H1 (cell line): ENCODE data around the gene PRR23E. TPM values are rescaled to one million over a fixed set of nuclear protein-coding genes. Genes with fewer than 3 reads are reported as not detected.

Experiments used
- CTCF ChIA-PET: fragments of 300-600 bp; sonication (Branson Sonifier 250); formaldehyde crosslinking; loops from one replicate; lab custom pipeline; 2021; ENCODE audit not compliant: partially characterized antibody; lab: Charles Lee
- POLR2A ChIA-PET: fragments of 300-600 bp; sonication (Branson Sonifier 250); formaldehyde crosslinking; loops from one replicate; lab custom pipeline; 2021; ENCODE audit warnings: inconsistent platforms; ENCODE audit not compliant: partially characterized antibody; lab: Charles Lee
- DNase-seq, 2 experiments: peaks; one replicate each; pipeline versions ENCODE4 v3.0.0 to v3.0.0-alpha.2; 2010 to 2022; ENCODE audit warnings: low spot score in 2 of 2, low read depth in 1 of 2, mixed read lengths in 1 of 2
- FAIRE-seq: peaks from 2 replicates; lab custom pipeline; 2011; peaks lifted over from hg19 to GRCh38; lab: Jason Lieb, UNC
- H2AFZ ChIP-seq: 2 replicates; pipeline ENCODE4 v1.8.1; 2012; ENCODE audit warnings: low read length, inconsistent platforms
- H2AK5ac ChIP-seq: 2 replicates; pipeline ENCODE4 v1.6.1; 2013; ENCODE audit warnings: low read depth, low read length
- H2BK120ac ChIP-seq: replicated peaks from 2 replicates; pipeline ENCODE3; 2013; ENCODE audit warnings: low read depth, low read length, inconsistent platforms
- H2BK12ac ChIP-seq: 2 replicates; pipeline ENCODE4 v1.6.1; 2013; ENCODE audit warnings: low read depth, low read length
- H2BK15ac ChIP-seq: 2 replicates; pipeline ENCODE4 v1.6.1; 2013; ENCODE audit warnings: low read length
- H2BK20ac ChIP-seq: 2 replicates; pipeline ENCODE4 v1.6.1; 2013; ENCODE audit warnings: low read length
- H2BK5ac ChIP-seq: 2 replicates; pipeline ENCODE4 v1.6.1; 2013; ENCODE audit warnings: low read depth, low read length
- H3K14ac ChIP-seq: 2 replicates; pipeline ENCODE4 v1.6.1; 2013; ENCODE audit warnings: inconsistent platforms; ENCODE audit not compliant: insufficient read length
- H3K18ac ChIP-seq: 2 replicates; pipeline ENCODE4 v1.6.1; 2013; ENCODE audit warnings: low read length; ENCODE audit errors: extremely low read depth
- H3K23ac ChIP-seq: 2 replicates; pipeline ENCODE4 v1.6.1; 2013; ENCODE audit warnings: inconsistent platforms; ENCODE audit not compliant: insufficient read length
- H3K23me2 ChIP-seq: 2 replicates; pipeline ENCODE4 v1.6.1; 2013; ENCODE audit warnings: low read depth, low read length
- H3K27ac ChIP-seq: 2 replicates; pipeline ENCODE4 v1.6.1; 2011; ENCODE audit warnings: low read depth, low read length, inconsistent platforms
- H3K27me3 ChIP-seq, 4 experiments: replicated peaks in 1 of 4; 1 replicate in 1 of 4; 2 replicates in 3 of 4; pipeline versions ENCODE4 v1.6.1 to v1.8.1; 2011 to 2013; ENCODE audit warnings: low read length in 3 of 4, mild to moderate bottlenecking in 3 of 4, inconsistent platforms in 2 of 4, mixed read lengths in 2 of 4, moderate library complexity in 1 of 4; ENCODE audit not compliant: control insufficient read depth in 3 of 4, insufficient read depth in 3 of 4; ENCODE audit errors: extremely low read depth in 1 of 4
- H3K36me3 ChIP-seq, 4 experiments: 2 replicates each; pipeline versions ENCODE4 v1.6.1 to v1.8.1; 2011 to 2013; ENCODE audit warnings: mild to moderate bottlenecking in 4 of 4, low read length in 3 of 4, moderate library complexity in 2 of 4, control low read depth in 1 of 4, inconsistent platforms in 1 of 4; ENCODE audit not compliant: insufficient read depth in 4 of 4, control insufficient read depth in 2 of 4
- H3K4ac ChIP-seq: replicated peaks from 2 replicates; pipeline ENCODE3; 2013; ENCODE audit warnings: low read length, low read depth, mixed read lengths, inconsistent platforms; ENCODE audit not compliant: insufficient read length
- H3K4me1 ChIP-seq, 4 experiments: replicated peaks in 1 of 4; 1 replicate in 1 of 4; 2 replicates in 3 of 4; pipeline versions ENCODE4 v1.6.1 to v1.8.1; 2011 to 2013; ENCODE audit warnings: low read length in 3 of 4, inconsistent platforms in 2 of 4, mixed read lengths in 1 of 4; ENCODE audit not compliant: insufficient read depth in 4 of 4, control insufficient read depth in 3 of 4
- H3K4me2 ChIP-seq, 2 experiments: 2 replicates each; pipeline versions ENCODE4 v1.6.1 to v1.8.1; 2011 to 2013; ENCODE audit warnings: low read depth in 2 of 2, low read length in 2 of 2, control low read depth in 1 of 2, inconsistent platforms in 1 of 2, mild to moderate bottlenecking in 1 of 2; ENCODE audit not compliant: insufficient read depth in 1 of 2
- H3K4me3 ChIP-seq, 4 experiments: fragments of 200-600, 300-600 bp in 1 of 4; sonication (generic), shearing (Covaris generic), sonication (Bioruptor Twin) in 1 of 4; 2 replicates each; pipeline versions ENCODE4 v1.5.1 to v1.8.1; 2011 to 2016; ENCODE audit warnings: low read length in 4 of 4, low read depth in 3 of 4, control low read depth in 2 of 4, inconsistent platforms in 2 of 4, mild to moderate bottlenecking in 2 of 4, mixed read lengths in 1 of 4, moderate library complexity in 1 of 4; ENCODE audit not compliant: insufficient read depth in 2 of 4; ENCODE audit errors: extremely low read depth in 1 of 4
- H3K56ac ChIP-seq: replicated peaks from 2 replicates; pipeline ENCODE3; 2013; ENCODE audit warnings: low read depth, mild to moderate bottlenecking, mixed read lengths, low read length, inconsistent platforms; ENCODE audit not compliant: insufficient read length
- H3K79me1 ChIP-seq: 2 replicates; pipeline ENCODE4 v1.6.1; 2013; ENCODE audit warnings: low read depth, low read length, control low read depth
- H3K79me2 ChIP-seq, 2 experiments: 2 replicates each; pipeline versions ENCODE4 v1.6.1 to v1.8.1; 2012 to 2013; ENCODE audit warnings: low read length in 2 of 2, mild to moderate bottlenecking in 2 of 2, inconsistent platforms in 1 of 2; ENCODE audit not compliant: insufficient read depth in 2 of 2, control insufficient read depth in 1 of 2
- H3K9ac ChIP-seq, 4 experiments: replicated peaks in 1 of 4; 1 replicate in 1 of 4; 2 replicates in 3 of 4; pipeline versions ENCODE4 v1.6.1 to v1.8.1; 2011 to 2013; ENCODE audit warnings: low read depth in 3 of 4, low read length in 3 of 4, control low read depth in 2 of 4, mild to moderate bottlenecking in 2 of 4, moderate library complexity in 2 of 4, inconsistent platforms in 1 of 4; ENCODE audit errors: extremely low read depth in 1 of 4
- H3K9me3 ChIP-seq, 2 experiments: 2 replicates each; pipeline versions ENCODE4 v1.6.1 to v1.8.1; 2012 to 2013; ENCODE audit warnings: mild to moderate bottlenecking in 2 of 2, moderate library complexity in 2 of 2, control low read depth in 1 of 2, inconsistent platforms in 1 of 2, low read depth in 1 of 2, low read length in 1 of 2, mixed read lengths in 1 of 2; ENCODE audit not compliant: insufficient read depth in 2 of 2
- H4K20me1 ChIP-seq, 2 experiments: replicated peaks in 1 of 2; 2 replicates each; pipeline versions ENCODE3 to v1.8.1; 2011 to 2013; ENCODE audit warnings: inconsistent platforms in 2 of 2, low read length in 2 of 2, mild to moderate bottlenecking in 1 of 2; ENCODE audit not compliant: insufficient read depth in 2 of 2, control insufficient read depth in 1 of 2
- H4K5ac ChIP-seq: 2 replicates; pipeline ENCODE4 v1.6.1; 2013; ENCODE audit warnings: low read length, low read depth, mixed read lengths, inconsistent platforms; ENCODE audit not compliant: insufficient read length
- H4K8ac ChIP-seq: 2 replicates; pipeline ENCODE4 v1.8.0; 2013; ENCODE audit warnings: mild to moderate bottlenecking, moderate library complexity, low read length, inconsistent platforms; ENCODE audit not compliant: insufficient read depth; ENCODE audit errors: extremely low read depth
- H4K91ac ChIP-seq: replicated peaks from 2 replicates; pipeline ENCODE3; 2013; ENCODE audit warnings: low read length, mixed read lengths, inconsistent platforms; ENCODE audit not compliant: insufficient read length
- EGR1 ChIP-seq: IDR thresholded peaks from 2 replicates; pipeline ENCODE4 v1.6.1; 2011; ENCODE audit warnings: low read depth, low read length, borderline replicate concordance
- HDAC2 ChIP-seq, 2 experiments: fragments of 300-600 bp in 1 of 2; sonication (generic) in 1 of 2; IDR thresholded peaks; 2 replicates each; pipeline ENCODE4 v1.6.1; 2011 to 2012; ENCODE audit warnings: low read depth in 2 of 2, low read length in 2 of 2, mild to moderate bottlenecking in 2 of 2, moderate library complexity in 2 of 2, borderline replicate concordance in 1 of 2, inconsistent platforms in 1 of 2
- POLR2AphosphoS5 ChIP-seq: IDR thresholded peaks from 2 replicates; pipeline ENCODE4 v1.6.1; 2011; ENCODE audit warnings: low read depth, low read length
- RNF2 ChIP-seq: fragments of 200-900, 300-1000 bp; sonication (generic); IDR thresholded peaks from 2 replicates; pipeline ENCODE4 v1.7.1; 2016; ENCODE audit warnings: borderline replicate concordance, low read depth, mild to moderate bottlenecking, antibody characterized with exemption, low read length; ENCODE audit not compliant: poor library complexity, severe bottlenecking; ENCODE audit errors: missing control alignments
- SIRT6 ChIP-seq: IDR thresholded peaks from one replicate; pipeline ENCODE4 v1.7.1; 2012; ENCODE audit warnings: low read length, inconsistent platforms
- SUZ12 ChIP-seq: fragments of 200-600 bp; sonication (generic); IDR thresholded peaks from 2 replicates; pipeline ENCODE4 v1.6.1; 2012; ENCODE audit warnings: mild to moderate bottlenecking, inconsistent platforms, low read length, moderate library complexity, mixed read lengths
- TEAD4 ChIP-seq: IDR thresholded peaks from 2 replicates; pipeline ENCODE4 v1.6.1; 2012; ENCODE audit warnings: low read depth, low read length, inconsistent platforms, mixed read lengths
- USF2 ChIP-seq: IDR thresholded peaks from 2 replicates; pipeline ENCODE4 v1.6.1; 2011; ENCODE audit warnings: low read length, improper control_type of control experiment
- WGBS, 2 experiments: shearing (Covaris generic) in 1 of 2; methylation state at CpG; one replicate each; pipeline versions ENCODE4 v1.1.6 to v1.1.7; 2013 to 2015; ENCODE audit warnings: low lambda C conversion rate in 2 of 2, mixed read lengths in 2 of 2, inconsistent platforms in 1 of 2, low coverage in 1 of 2, missing lambda C conversion rate in 1 of 2; ENCODE audit not compliant: insufficient replicate concordance in 2 of 2, insufficient coverage in 1 of 2, insufficient read length in 1 of 2; ENCODE audit errors: extremely low coverage in 1 of 2, missing lambda C conversion rate in 1 of 2; 5-methylcytosine and 5-hydroxymethylcytosine counted together
- polyA plus RNA-seq, 7 experiments: library from polyadenylated mRNA; depleted of rRNA in 3 of 7; stranded (reverse) in 5 of 7; unstranded in 2 of 7; fragments of >200 nt in 5 of 7; fragments of 200-250 nt in 2 of 7; gene quantifications; 1 replicate in 5 of 7; 2 replicates in 1 of 7; 4 replicates in 1 of 7; pipeline versions ENCODE4 v1.2.1 to v1.2.3, GENCODE V29; 2011 to 2013; ENCODE audit warnings: missing spikeins in 2 of 7, mixed read lengths in 2 of 7
- total RNA-seq: library from RNA; stranded (reverse); fragmentation: NEBNext Ultra II Directional; extraction: Animal tissue kit (Norgen Biotek cat#: 25700); gene quantifications from 2 replicates; pipeline ENCODE4 v1.2.1, GENCODE V29; 2021

The PRR23E gene
- total and polyA plus RNA-seq, 2 of the 8 experiments (the other 6 are each of a cell fraction or from before 2014, with no cell fraction given), result not detected

- Histone ChIP-seq H4K8ac (no peak overlapping the region; the same call in 1 of the 2 replicates), H3K36me3 (no peaks in the 10 kb centered on the region; a peak in 1 of 8 replicates), H2BK20ac (no peak overlapping the region), H3K56ac (no peak overlapping the region), H3K27ac (no peak overlapping the region), H3K79me2 (no peaks in the 10 kb centered on the region), H3K18ac (no peak overlapping the region), H2AK5ac (no peak overlapping the region), H3K14ac (no peak overlapping the region), H2AFZ (no peak overlapping the region), H2BK5ac (no peak overlapping the region), H3K9me3 (peaks cover 0 to 10% of the 10 kb centered on the region in 2 experiments; a peak in 1 of 4 replicates), H2BK120ac (no peak overlapping the region), H4K5ac (no peak overlapping the region), H3K4ac (no peak overlapping the region), H3K4me2 (no peak overlapping the region), H3K23me2 (peaks cover 30% of the 10 kb centered on the region; the same call in 1 of the 2 replicates), H4K91ac (no peak overlapping the region), H3K79me1 (0 out of 2 replicates have a peak, but pooled peaks cover 2% of the 10 kb centered on the region), H3K4me3 (no peak overlapping the region), H2BK15ac (no peak overlapping the region), H4K20me1 (peaks cover 0 to 15% of the 10 kb centered on the region in 2 experiments), H3K9ac (no peak overlapping the region), H2BK12ac (no peak overlapping the region), H3K27me3 (no peaks in the 10 kb centered on the region), H3K23ac (no peak overlapping the region), H3K4me1 (peaks cover 0 to 18% (median 10%) of the 10 kb centered on the region in 4 experiments; a peak in 6 of 7 replicates)
- ChIA-PET CTCF (interaction anchor here (0.7 kb wide), 1 partner anchor 298 kb away, joined by 4 read pairs; no protein-coding TSS in a partner anchor), POLR2A (interaction anchor here (0.6 kb wide), 1 partner anchor 212 kb away, joined by 4 read pairs; no protein-coding TSS in a partner anchor)
- WGBS, 2 experiments, result 85% methylated on average over 10 of the region's 14 CpGs; no CpG with 5 or more reads in 1 of the 2 experiments
- TF ChIP-seq RNF2 (no peak), SUZ12 (no peak), EGR1 (no peak), USF2 (no peak), POLR2AphosphoS5 (no peak), TEAD4 (no peak), HDAC2 (IDR thresholded peaks at IDR 0.05; ENCODE audit: borderline replicate concordance in 1 of 2, low read depth in 2 of 2, low read length in 2 of 2) (no peak), SIRT6 (no peak)
- DNase-seq (no peak), FAIRE-seq (no peak)
Measured at GRCh38 chr3:127157171-127157828, 35.6 kb upstream of the PRR23E start.
